Fibroblast of mammary gland (primary cell): ENCODE measurements around the gene SYT7.

Source experiments
- DNase-seq: peaks from one replicate; pipeline ENCODE4 v3.0.0-alpha.2; 2010; ENCODE audit warnings: low read depth
- H3K4me3 ChIP-seq: 2 replicates; pipeline ENCODE4 v1.5.1; 2011; ENCODE audit warnings: low read depth, mild to moderate bottlenecking, low read length, moderate library complexity; ENCODE audit not compliant: control insufficient read depth
- TF ChIP-seq, protein P1 (sequence below): conservative IDR thresholded peaks from 2 replicates; pipeline ENCODE4 v1.5.1; 2011; ENCODE audit warnings: low read depth, low read length, inconsistent platforms; ENCODE audit not compliant: control insufficient read depth, insufficient read depth

The SYT7 gene

GRCh38 chr11:61539831-61540357 lies 41.0 kb downstream of the SYT7 start:
- DNase-seq = no peak
- TF ChIP-seq, protein P1, sequence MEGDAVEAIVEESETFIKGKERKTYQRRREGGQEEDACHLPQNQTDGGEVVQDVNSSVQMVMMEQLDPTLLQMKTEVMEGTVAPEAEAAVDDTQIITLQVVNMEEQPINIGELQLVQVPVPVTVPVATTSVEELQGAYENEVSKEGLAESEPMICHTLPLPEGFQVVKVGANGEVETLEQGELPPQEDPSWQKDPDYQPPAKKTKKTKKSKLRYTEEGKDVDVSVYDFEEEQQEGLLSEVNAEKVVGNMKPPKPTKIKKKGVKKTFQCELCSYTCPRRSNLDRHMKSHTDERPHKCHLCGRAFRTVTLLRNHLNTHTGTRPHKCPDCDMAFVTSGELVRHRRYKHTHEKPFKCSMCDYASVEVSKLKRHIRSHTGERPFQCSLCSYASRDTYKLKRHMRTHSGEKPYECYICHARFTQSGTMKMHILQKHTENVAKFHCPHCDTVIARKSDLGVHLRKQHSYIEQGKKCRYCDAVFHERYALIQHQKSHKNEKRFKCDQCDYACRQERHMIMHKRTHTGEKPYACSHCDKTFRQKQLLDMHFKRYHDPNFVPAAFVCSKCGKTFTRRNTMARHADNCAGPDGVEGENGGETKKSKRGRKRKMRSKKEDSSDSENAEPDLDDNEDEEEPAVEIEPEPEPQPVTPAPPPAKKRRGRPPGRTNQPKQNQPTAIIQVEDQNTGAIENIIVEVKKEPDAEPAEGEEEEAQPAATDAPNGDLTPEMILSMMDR = no peak
- no peak overlapping the region for H3K4me3 ChIP-seq

GRCh38 chr11:61539006-61539405 lies 41.9 kb downstream of the SYT7 start:
- H3K4me3 ChIP-seq = no peak overlapping the region
- no peak for DNase-seq
- TF ChIP-seq, protein P1 = no peak

GRCh38 chr11:61538636-61538961 lies 42.3 kb downstream of the SYT7 start:
- H3K4me3 ChIP-seq = no peak overlapping the region
- no peak for DNase-seq
- TF ChIP-seq, protein P1 = no peak

DNA sequence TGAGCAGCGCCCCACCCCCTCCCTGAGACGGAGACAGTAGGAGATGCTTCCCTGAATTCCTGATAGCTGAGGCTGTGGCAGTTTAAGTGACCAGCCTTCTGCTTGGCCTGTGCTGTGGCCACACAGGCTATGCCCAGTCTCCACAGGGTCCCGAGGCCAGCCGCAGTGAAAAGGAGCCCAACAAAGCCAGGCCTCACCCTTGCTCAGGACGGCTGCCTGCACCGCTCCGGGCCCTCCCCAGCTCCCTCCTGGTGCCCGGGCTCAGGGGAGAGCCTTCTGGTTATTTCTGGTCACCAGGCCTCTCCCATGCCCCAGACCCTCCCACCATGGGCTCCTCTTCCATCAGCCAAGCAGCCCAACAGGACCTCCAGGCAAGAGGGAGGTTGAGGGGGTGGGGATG lies 43.5 kb downstream of the SYT7 start:
- TF ChIP-seq, protein P1 = no peak
- H3K4me3 ChIP-seq = no peak overlapping the region
- DNase-seq = no peak

GRCh38 chr11:61536676-61537270 lies 44.1 kb downstream of the SYT7 start:
- H3K4me3 ChIP-seq = no peak overlapping the region
- DNase-seq = no peak
- TF ChIP-seq, protein P1 = no peak

- H3K4me3 ChIP-seq = no peak overlapping the region
- TF ChIP-seq, protein P1 = no peak
- DNase-seq = no peak
Observed at GRCh38 chr11:61535998-61536675, 44.7 kb downstream of the SYT7 start.
